Measurements from ENCODE around the gene ERN2. TPM values are rescaled to one million over a fixed set of nuclear protein-coding genes. Genes with fewer than 3 reads are reported as not detected.

The ERN2 gene
- total and polyA plus RNA-seq, 2 of the 13 experiments (the other 11 are each of a cell fraction or from before 2014, with no cell fraction given): 2.2 to 3.5 TPM

GRCh38 chr16:23694644-23695373 lies 18.2 kb downstream of the ERN2 start (continued):
- TF ChIP-seq ZNF609 (CRISPR knock-in tag; IDR thresholded peaks at IDR 0.05; ENCODE audit: borderline replicate concordance): no peak; the same call in 1 of the 2 replicates
- no peak for TF ChIP-seq ZNF407 (CRISPR knock-in tag; IDR thresholded peaks at IDR 0.05; ENCODE audit: not compliant biosample characterization)
- no peak for TF ChIP-seq ZNF605 (CRISPR knock-in tag; IDR thresholded peaks at IDR 0.05)
- TF ChIP-seq ELF4 (CRISPR knock-in tag; IDR thresholded peaks at IDR 0.05; ENCODE audit: borderline replicate concordance): no peak
- no peak for TF ChIP-seq KDM6A (CRISPR knock-in tag; IDR thresholded peaks at IDR 0.05; ENCODE audit: low read depth)
- no peak for TF ChIP-seq ZNF589 (CRISPR knock-in tag; conservative IDR thresholded peaks at IDR 0.05)
- TF ChIP-seq ZNF704 (CRISPR knock-in tag; IDR thresholded peaks at IDR 0.05; ENCODE audit: borderline replicate concordance): no peak
- peak; percentile 40 for TF ChIP-seq ZNF574 (CRISPR knock-in tag; IDR thresholded peaks at IDR 0.05)
- no peak for TF ChIP-seq ZNF672 (CRISPR knock-in tag; IDR thresholded peaks at IDR 0.05)
- TF ChIP-seq TBP (CRISPR knock-in tag; IDR thresholded peaks at IDR 0.05): no peak
- no peak for TF ChIP-seq EED (CRISPR knock-in tag; IDR thresholded peaks at IDR 0.05)

Measured in HepG2 (cell line).